VCaP (cell line): Measurements from ENCODE around the gene FIGNL1.

Source experiments
- H3K27ac ChIP-seq: fragments of 450-650 bp; 2 replicates; pipeline ENCODE4 v1.5.1; 2017
- CTCF ChIP-seq: fragments of 450-650 bp; conservative IDR thresholded peaks from 2 replicates; pipeline ENCODE4 v1.5.1; 2017; ENCODE audit warnings: mild to moderate bottlenecking, moderate library complexity

The FIGNL1 gene

GRCh38 chr7:50405221-50405620 lies 44.9 kb downstream of the FIGNL1 start:
- H3K27ac ChIP-seq = no peak overlapping the region
- no peak for TF ChIP-seq CTCF

GRCh38 chr7:50404392-50404791 lies 45.8 kb downstream of the FIGNL1 start:
- no peak overlapping the region for H3K27ac ChIP-seq
- no peak for TF ChIP-seq CTCF

- no peak overlapping the region for H3K27ac ChIP-seq
- no peak for TF ChIP-seq CTCF
These were observed 50.0 kb downstream of the FIGNL1 start for GRCh38 chr7:50400114-50400513.

- H3K27ac ChIP-seq = no peak overlapping the region
- TF ChIP-seq CTCF = no peak
These were observed 50.5 kb downstream of the FIGNL1 start for GRCh38 chr7:50399635-50400034.

- H3K27ac ChIP-seq = no peak overlapping the region
- no peak for TF ChIP-seq CTCF
These were observed 50.9 kb downstream of the FIGNL1 start for GRCh38 chr7:50399206-50399605.

GRCh38 chr7:50397971-50398324 lies 52.2 kb downstream of the FIGNL1 start:
- no peak for TF ChIP-seq CTCF
- no peak overlapping the region for H3K27ac ChIP-seq

GRCh38 chr7:50397320-50397970 lies 52.7 kb downstream of the FIGNL1 start:
- no peak for TF ChIP-seq CTCF
- H3K27ac ChIP-seq = no peak overlapping the region
